NT2/D1 (cell line): ENCODE data around the gene SENP3.

Experiments used
- SUZ12 ChIP-seq: IDR thresholded peaks from 2 replicates; pipeline ENCODE4 v1.6.1; 2011; ENCODE audit not compliant: insufficient read length, insufficient read depth; ENCODE audit errors: extremely low read depth
- YY1 ChIP-seq: IDR thresholded peaks from 2 replicates; pipeline ENCODE4 v1.6.1; 2011; ENCODE audit not compliant: insufficient read length, insufficient read depth

DNA sequence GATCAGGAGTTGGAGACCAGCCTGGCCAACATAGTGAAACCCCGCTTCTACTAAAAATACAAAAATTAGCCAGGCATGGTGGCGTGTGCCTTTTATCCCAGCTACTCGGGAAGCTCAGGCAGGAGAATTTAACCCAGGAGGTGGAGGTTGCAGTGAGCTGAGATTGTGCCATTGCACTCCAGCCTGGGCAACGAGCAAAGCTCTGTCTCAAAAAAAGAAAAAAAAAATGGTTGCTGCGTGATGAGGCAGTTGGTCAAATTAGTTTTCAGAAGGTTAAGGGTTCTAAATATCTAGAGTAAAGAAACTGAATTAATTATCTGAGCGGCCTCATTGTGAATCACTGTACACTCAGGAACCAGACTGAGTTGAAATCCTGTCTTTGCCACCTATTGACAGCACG lies 14.2 kb downstream of the SENP3 start:
- TF ChIP-seq SUZ12, result no peak
- TF ChIP-seq YY1, result no peak
